Activated B cell treated with CpG ODN at 0.5 μM for 24 hours (primary cell): ENCODE results near the gene TCF12. TPM values are rescaled to one million over a fixed set of nuclear protein-coding genes. Genes with fewer than 3 reads are reported as not detected.

Source experiments
- ATAC-seq: fragments of 200-7000 bp; cut with Tn5 transposase; one replicate; pipeline ENCODE4 v1.10.0; 2021; ENCODE audit warnings: low read depth, mild to moderate bottlenecking, moderate library complexity
- CTCF ChIA-PET: fragments of 350-600 bp; sonication (Branson Sonifier 250); formaldehyde crosslinking; loops from one replicate; lab custom pipeline; 2021; ENCODE audit warnings: antibody characterized with exemption; lab: Charles Lee
- POLR2A ChIA-PET: fragments of 350-600 bp; sonication (Branson Sonifier 250); formaldehyde crosslinking; loops from one replicate; lab custom pipeline; 2021; ENCODE audit warnings: antibody characterized with exemption; lab: Charles Lee
- DNase-seq: peaks from one replicate; pipeline ENCODE4 v3.0.0; 2022
- H3K27ac Mint-ChIP-seq: one replicate; pipeline ENCODE4 v1.8.0; 2020; ENCODE audit warnings: mixed read lengths
- H3K27me3 Mint-ChIP-seq: one replicate; pipeline ENCODE4 v1.8.0; 2021; ENCODE audit warnings: mixed read lengths
- H3K36me3 Mint-ChIP-seq: one replicate; pipeline ENCODE4 v1.8.0; 2021; ENCODE audit warnings: low read depth, mixed read lengths
- H3K4me1 Mint-ChIP-seq: one replicate; pipeline ENCODE4 v1.8.0; 2021; ENCODE audit warnings: mixed read lengths
- H3K4me3 Mint-ChIP-seq: one replicate; pipeline ENCODE4 v1.8.0; 2020; ENCODE audit warnings: mild to moderate bottlenecking, mixed read lengths
- H3K9me3 Mint-ChIP-seq: one replicate; pipeline ENCODE4 v1.8.0; 2020; ENCODE audit warnings: mixed read lengths
- intact Hi-C: fragments of 100-400 bp; cut with micrococcal nuclease; formaldehyde crosslinking; loops from one replicate; pipeline ENCODE4 v1.15.1; 2024
- total RNA-seq: library from RNA; stranded (reverse); gene quantifications from 2 replicates; pipeline ENCODE4 v1.2.3, GENCODE V29; 2022
- TF ChIP-seq, protein P1 (sequence below): fragments of 200-600 bp; IDR thresholded peaks from one replicate; pipeline ENCODE4 v1.8.0; 2022; ENCODE audit warnings: antibody characterized with exemption, mild to moderate bottlenecking

Gene TCF12
- total RNA-seq, 1 donor from 2014 or later: 119 TPM

DNA sequence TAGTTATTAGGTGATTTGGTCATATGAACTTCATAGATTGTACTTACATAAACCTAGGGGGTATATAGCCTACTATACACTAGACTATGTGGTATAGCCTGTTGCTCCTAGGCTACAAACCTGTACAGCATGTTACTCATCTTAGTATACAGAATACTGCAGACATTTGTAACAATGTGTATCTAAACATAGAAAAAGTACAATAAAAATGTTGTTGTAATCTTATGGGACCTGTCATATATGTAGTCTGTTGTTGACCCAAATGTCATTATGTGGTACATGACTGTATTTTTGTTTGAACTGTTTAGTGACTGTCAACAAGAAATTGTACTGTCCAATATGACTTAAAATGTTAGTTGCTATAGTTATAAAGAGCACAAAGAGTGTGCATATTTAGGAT is 69.8 kb downstream of the TCF12 start:
- Mint-ChIP-seq H3K27me3 (no peaks in the 10 kb centered on the region), H3K27ac (no peak overlapping the region), H3K9me3 (no peaks in the 10 kb centered on the region), H3K4me3 (no peak overlapping the region), H3K36me3 (peaks cover 10% of the 10 kb centered on the region), H3K4me1 (peaks cover 35% of the 10 kb centered on the region)
- ChIA-PET POLR2A (interaction anchor here (0.6 kb wide), 1 partner anchor 10 kb away, joined by 4 read pairs; no protein-coding TSS in a partner anchor), CTCF (no interaction called here)
- no peak for DNase-seq
- intact Hi-C loops: no loop called here
- TF ChIP-seq, protein P1, sequence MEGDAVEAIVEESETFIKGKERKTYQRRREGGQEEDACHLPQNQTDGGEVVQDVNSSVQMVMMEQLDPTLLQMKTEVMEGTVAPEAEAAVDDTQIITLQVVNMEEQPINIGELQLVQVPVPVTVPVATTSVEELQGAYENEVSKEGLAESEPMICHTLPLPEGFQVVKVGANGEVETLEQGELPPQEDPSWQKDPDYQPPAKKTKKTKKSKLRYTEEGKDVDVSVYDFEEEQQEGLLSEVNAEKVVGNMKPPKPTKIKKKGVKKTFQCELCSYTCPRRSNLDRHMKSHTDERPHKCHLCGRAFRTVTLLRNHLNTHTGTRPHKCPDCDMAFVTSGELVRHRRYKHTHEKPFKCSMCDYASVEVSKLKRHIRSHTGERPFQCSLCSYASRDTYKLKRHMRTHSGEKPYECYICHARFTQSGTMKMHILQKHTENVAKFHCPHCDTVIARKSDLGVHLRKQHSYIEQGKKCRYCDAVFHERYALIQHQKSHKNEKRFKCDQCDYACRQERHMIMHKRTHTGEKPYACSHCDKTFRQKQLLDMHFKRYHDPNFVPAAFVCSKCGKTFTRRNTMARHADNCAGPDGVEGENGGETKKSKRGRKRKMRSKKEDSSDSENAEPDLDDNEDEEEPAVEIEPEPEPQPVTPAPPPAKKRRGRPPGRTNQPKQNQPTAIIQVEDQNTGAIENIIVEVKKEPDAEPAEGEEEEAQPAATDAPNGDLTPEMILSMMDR: no peak
- ATAC-seq: no peak

DNA sequence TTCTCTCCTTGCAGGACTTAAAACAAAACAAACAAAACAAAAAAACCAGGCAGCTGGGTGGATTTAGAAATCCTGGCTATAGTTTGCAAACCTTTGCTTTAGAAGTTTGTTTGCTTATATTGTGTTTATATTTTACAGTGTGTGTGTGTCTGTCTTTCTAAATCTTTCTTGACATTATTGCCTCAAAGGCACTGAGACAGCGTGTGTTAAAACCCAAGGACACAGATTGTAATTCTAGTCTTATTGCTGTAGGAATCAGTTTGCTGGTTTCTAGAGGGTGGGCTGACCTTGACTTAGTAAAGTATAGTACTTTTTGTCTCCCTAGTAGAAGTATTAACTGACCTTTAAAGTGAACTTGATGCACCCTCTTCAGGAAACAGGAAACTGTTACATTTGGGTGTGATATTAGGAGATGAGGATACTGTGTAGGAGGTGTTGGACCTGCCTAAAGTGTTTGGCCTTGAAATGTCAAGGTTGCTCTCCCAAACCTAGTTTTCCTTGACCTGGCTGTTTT is 71.0 kb downstream of the TCF12 start:
- intact Hi-C loops: no loop called here
- ATAC-seq: peak; percentile 18
- ChIA-PET CTCF (no interaction called here), POLR2A (no interaction called here)
- TF ChIP-seq, protein P1: no peak
- no peak for DNase-seq
- Mint-ChIP-seq H3K4me3 (no peak overlapping the region), H3K27ac (no peak overlapping the region), H3K27me3 (no peaks in the 10 kb centered on the region), H3K4me1 (peaks cover 30% of the 10 kb centered on the region), H3K9me3 (no peaks in the 10 kb centered on the region), H3K36me3 (peaks cover 17% of the 10 kb centered on the region)

DNA sequence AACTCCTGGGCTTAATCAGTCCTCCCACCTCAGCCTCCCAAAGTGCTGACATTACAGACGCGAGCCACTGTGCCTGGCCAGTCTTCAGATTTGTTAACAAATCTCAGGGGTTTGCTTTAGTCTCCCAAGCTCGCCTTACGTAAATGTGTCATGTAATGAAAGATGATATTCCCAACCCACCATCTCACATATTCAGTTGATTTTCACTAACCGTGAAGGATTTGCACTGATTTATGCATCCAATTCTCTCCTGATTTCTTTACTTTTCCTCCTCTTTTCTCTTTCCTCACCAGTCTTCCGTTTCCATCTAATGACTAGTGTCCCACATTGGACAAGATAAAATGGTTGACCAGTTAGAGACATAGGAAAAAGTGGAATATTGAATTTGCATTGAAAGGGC is 72.6 kb downstream of the TCF12 start:
- H3K4me1 Mint-ChIP-seq: peaks cover 15% of the 10 kb centered on the region
- ATAC-seq: no peak
- H3K27ac Mint-ChIP-seq: no peak overlapping the region
- TF ChIP-seq, protein P1: no peak
- POLR2A ChIA-PET: interaction anchor here (0.5 kb wide), 1 partner anchor 159 kb away, joined by 3 read pairs; no protein-coding TSS in a partner anchor
- H3K4me3 Mint-ChIP-seq: no peak overlapping the region
- H3K27me3 Mint-ChIP-seq: no peaks in the 10 kb centered on the region
- no peaks in the 10 kb centered on the region for H3K9me3 Mint-ChIP-seq
- no peak for DNase-seq
- H3K36me3 Mint-ChIP-seq: peaks cover 17% of the 10 kb centered on the region
- intact Hi-C loops: no loop called here
- CTCF ChIA-PET: no interaction called here

DNA sequence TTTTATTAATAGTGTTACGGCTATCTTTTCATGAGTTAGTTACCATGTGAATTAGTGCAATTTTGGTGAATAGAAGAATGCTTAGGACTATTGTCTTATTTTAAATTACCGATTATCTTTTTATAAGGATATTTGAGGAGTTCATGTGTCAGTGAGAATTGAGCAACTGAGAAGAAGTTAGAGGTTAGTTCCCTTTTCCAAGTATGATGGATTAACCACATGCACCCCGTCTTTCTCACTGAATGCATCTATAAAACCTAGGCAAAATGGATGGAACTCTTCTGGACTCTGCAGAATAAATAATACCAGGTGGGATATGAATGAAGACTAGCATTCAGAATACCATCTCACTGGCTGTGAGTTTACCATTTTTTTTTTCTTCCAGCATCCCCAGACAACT is 74.3 kb downstream of the TCF12 start:
- ATAC-seq (no peak), DNase-seq (no peak)
- TF ChIP-seq, protein P1: no peak
- H3K36me3 Mint-ChIP-seq: peaks cover 24% of the 10 kb centered on the region
- no peaks in the 10 kb centered on the region for H3K27me3 Mint-ChIP-seq
- intact Hi-C loops: no loop called here
- POLR2A ChIA-PET: no interaction called here
- H3K27ac Mint-ChIP-seq: no peak overlapping the region
- H3K9me3 Mint-ChIP-seq: no peaks in the 10 kb centered on the region
- no peak overlapping the region for H3K4me3 Mint-ChIP-seq
- peaks cover 10% of the 10 kb centered on the region for H3K4me1 Mint-ChIP-seq
- CTCF ChIA-PET: interaction anchor here (0.7 kb wide), 1 partner anchor 43 kb away, joined by 3 read pairs; no protein-coding TSS in a partner anchor

DNA sequence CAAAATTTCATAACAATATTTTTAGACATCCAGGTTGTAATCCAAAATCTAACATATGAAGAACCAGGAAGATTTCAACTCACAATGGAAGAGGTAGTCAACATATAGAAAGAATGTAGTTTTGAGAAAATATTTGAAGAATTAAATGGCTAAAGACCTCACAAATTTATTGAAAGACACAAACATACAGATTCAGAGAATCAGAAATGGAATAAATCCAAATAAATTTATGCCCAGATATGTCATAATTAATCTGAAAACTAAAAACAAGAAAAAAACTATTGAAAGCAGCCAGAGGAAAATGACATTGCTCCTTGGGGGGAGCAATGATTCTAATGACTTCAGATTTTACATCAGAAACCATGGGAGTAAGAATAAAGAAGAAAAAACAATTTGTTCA is 75.8 kb downstream of the TCF12 start:
- Mint-ChIP-seq H3K27ac (no peak overlapping the region), H3K27me3 (no peaks in the 10 kb centered on the region), H3K4me1 (peaks cover 5% of the 10 kb centered on the region), H3K36me3 (peaks cover 24% of the 10 kb centered on the region), H3K9me3 (no peaks in the 10 kb centered on the region), H3K4me3 (no peak overlapping the region)
- TF ChIP-seq, protein P1: no peak
- POLR2A ChIA-PET: no interaction called here
- intact Hi-C loops: no loop called here
- DNase-seq: no peak
- no peak for ATAC-seq
- CTCF ChIA-PET: no interaction called here
